ENCODE results near the gene TMEM218. TPM values are rescaled to one million over a fixed set of nuclear protein-coding genes. Genes with fewer than 3 reads are reported as not detected.
A peak's percentile ranks its signal among the peaks of the same experiment; 100 is the strongest.

Gene TMEM218
- total RNA-seq, 1 donor from 2014 or later: 11.9 TPM

GRCh38 chr11:125110506-125110905 is 920 bp downstream of the TMEM218 start:
- Mint-ChIP-seq H3K9me3 (ENCODE audit: unreplicated experiment) (no peaks in the 10 kb centered on the region), H3K4me1 (ENCODE audit: low read depth, unreplicated experiment) (peaks cover 6% of the 10 kb centered on the region), H3K27me3 (ENCODE audit: low read depth, unreplicated experiment) (no peaks in the 10 kb centered on the region), H3K4me3 (ENCODE audit: unreplicated experiment) (peak overlapping the region; percentile 100), H3K27ac (ENCODE audit: unreplicated experiment) (peak overlapping the region; percentile 90), H3K36me3 (ENCODE audit: low read depth, unreplicated experiment) (no peaks in the 10 kb centered on the region)
- Histone ChIP-seq H3K27me3 (ENCODE audit: insufficient read depth, low read length) (no peaks in the 10 kb centered on the region), H3K9ac (ENCODE audit: low read length) (peak overlapping the region; percentile 93), H2AFZ (ENCODE audit: low read depth, low read length) (no peak overlapping the region), H3K36me3 (ENCODE audit: insufficient read depth, low read length) (no peaks in the 10 kb centered on the region), H4K20me1 (ENCODE audit: insufficient read depth, low read length) (no peaks in the 10 kb centered on the region), H3K79me2 (ENCODE audit: insufficient read depth, low read length) (peaks cover 10% of the 10 kb centered on the region), H3K27ac (ENCODE audit: low read depth, low read length) (no peak overlapping the region), H3K4me1 (ENCODE audit: insufficient read depth, low read length) (peaks cover 13% of the 10 kb centered on the region), H3K4me3 (ENCODE audit: insufficient read depth, low read depth, low read length) (peak overlapping the region; percentile 98), H3K9me3 (ENCODE audit: insufficient read depth, low read depth, low read length) (no peaks in the 10 kb centered on the region), H3K4me2 (ENCODE audit: low read length) (peak overlapping the region; percentile 100)
- TF ChIP-seq EZH2 (IDR thresholded peaks at IDR 0.05; ENCODE audit: insufficient read depth, low read length) (no peak), CTCF (IDR thresholded peaks at IDR 0.05; ENCODE audit: insufficient read depth, low read depth, low read length) (no peak)
- no peak for FAIRE-seq
- no peak for DNase-seq (ENCODE audit: low read depth)

DNA sequence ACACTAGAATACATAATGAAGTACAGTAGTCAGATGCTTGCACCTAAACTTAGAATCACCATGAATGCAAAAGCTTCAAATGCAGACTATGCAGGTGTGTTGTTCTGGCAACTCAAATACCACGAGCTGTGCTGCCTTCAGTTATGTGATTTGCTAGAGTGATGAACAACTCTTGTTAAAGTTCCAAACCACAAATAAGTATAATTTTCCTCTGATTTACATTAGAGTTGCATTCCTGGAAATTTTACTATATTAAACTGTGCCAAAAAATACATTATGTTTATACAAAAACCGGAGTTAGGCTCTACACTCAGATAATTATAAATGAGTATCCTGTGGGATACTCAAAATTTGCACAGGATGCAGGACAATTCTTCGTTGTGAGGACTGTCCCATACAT is 3.0 kb downstream of the TMEM218 start:
- Histone ChIP-seq H3K4me1 (ENCODE audit: insufficient read depth, low read length) (peaks cover 13% of the 10 kb centered on the region), H3K4me3 (ENCODE audit: insufficient read depth, low read depth, low read length) (no peak overlapping the region), H3K36me3 (ENCODE audit: insufficient read depth, low read length) (no peaks in the 10 kb centered on the region), H3K9me3 (ENCODE audit: insufficient read depth, low read depth, low read length) (no peaks in the 10 kb centered on the region), H3K4me2 (ENCODE audit: low read length) (no peak overlapping the region), H3K79me2 (ENCODE audit: insufficient read depth, low read length) (peaks cover 10% of the 10 kb centered on the region), H2AFZ (ENCODE audit: low read depth, low read length) (no peak overlapping the region), H3K27ac (ENCODE audit: low read depth, low read length) (no peak overlapping the region), H4K20me1 (ENCODE audit: insufficient read depth, low read length) (no peaks in the 10 kb centered on the region), H3K27me3 (ENCODE audit: insufficient read depth, low read length) (no peaks in the 10 kb centered on the region), H3K9ac (ENCODE audit: low read length) (no peak overlapping the region)
- FAIRE-seq (peak; percentile 23), DNase-seq (ENCODE audit: low read depth) (peak; percentile 26)
- Mint-ChIP-seq H3K4me1 (ENCODE audit: low read depth, unreplicated experiment) (peaks cover 6% of the 10 kb centered on the region), H3K36me3 (ENCODE audit: low read depth, unreplicated experiment) (peaks cover under 1% of the 10 kb centered on the region), H3K27me3 (ENCODE audit: low read depth, unreplicated experiment) (no peaks in the 10 kb centered on the region), H3K27ac (ENCODE audit: unreplicated experiment) (no peak overlapping the region), H3K4me3 (ENCODE audit: unreplicated experiment) (no peak overlapping the region), H3K9me3 (ENCODE audit: unreplicated experiment) (no peaks in the 10 kb centered on the region)
- TF ChIP-seq EZH2 (IDR thresholded peaks at IDR 0.05; ENCODE audit: insufficient read depth, low read length) (no peak), CTCF (IDR thresholded peaks at IDR 0.05; ENCODE audit: insufficient read depth, low read depth, low read length) (no peak)

- no peaks in the 10 kb centered on the region for H3K27me3 Mint-ChIP-seq (ENCODE audit: low read depth, unreplicated experiment)
These were observed 5.5 kb downstream of the TMEM218 start for GRCh38 chr11:125105926-125106325.

More at GRCh38 chr11:125105926-125106325, 5.5 kb downstream of the TMEM218 start:
- Histone ChIP-seq H3K36me3 (ENCODE audit: insufficient read depth, low read length) (no peaks in the 10 kb centered on the region), H2AFZ (ENCODE audit: low read depth, low read length) (no peak overlapping the region), H3K27me3 (ENCODE audit: insufficient read depth, low read length) (no peaks in the 10 kb centered on the region), H3K4me2 (ENCODE audit: low read length) (no peak overlapping the region), H3K9me3 (ENCODE audit: insufficient read depth, low read depth, low read length) (no peaks in the 10 kb centered on the region), H4K20me1 (ENCODE audit: insufficient read depth, low read length) (no peaks in the 10 kb centered on the region), H3K79me2 (ENCODE audit: insufficient read depth, low read length) (peaks cover 7% of the 10 kb centered on the region), H3K4me3 (ENCODE audit: insufficient read depth, low read depth, low read length) (no peak overlapping the region), H3K4me1 (ENCODE audit: insufficient read depth, low read length) (peaks cover 7% of the 10 kb centered on the region), H3K27ac (ENCODE audit: low read depth, low read length) (no peak overlapping the region), H3K9ac (ENCODE audit: low read length) (no peak overlapping the region)
- no peaks in the 10 kb centered on the region for H3K9me3 Mint-ChIP-seq (ENCODE audit: unreplicated experiment)
- no peak overlapping the region for H3K27ac Mint-ChIP-seq (ENCODE audit: unreplicated experiment)
- no peak overlapping the region for H3K4me3 Mint-ChIP-seq (ENCODE audit: unreplicated experiment)
- peaks cover 3% of the 10 kb centered on the region for H3K4me1 Mint-ChIP-seq (ENCODE audit: low read depth, unreplicated experiment)
- no peak for TF ChIP-seq CTCF (IDR thresholded peaks at IDR 0.05; ENCODE audit: insufficient read depth, low read depth, low read length)
- TF ChIP-seq EZH2 (IDR thresholded peaks at IDR 0.05; ENCODE audit: insufficient read depth, low read length): no peak
- DNase-seq (ENCODE audit: low read depth) (no peak), FAIRE-seq (no peak)
- peaks cover 11% of the 10 kb centered on the region for H3K36me3 Mint-ChIP-seq (ENCODE audit: low read depth, unreplicated experiment)
